GM23248 (cell line): Measurements from ENCODE around the gene VRK2. TPM values are rescaled to one million over a fixed set of nuclear protein-coding genes. Genes with fewer than 3 reads are reported as not detected.

Experiments used
- DNase-seq: peaks from one replicate; pipeline ENCODE4 v3.0.0-alpha.2; 2015
- H2AFZ ChIP-seq: fragments of 200-600 bp; sonication (generic); 2 replicates; pipeline ENCODE4 v1.6.1; 2016; ENCODE audit warnings: antibody characterized with exemption
- H3F3A ChIP-seq: fragments of 200-600 bp; sonication (generic); 2 replicates; pipeline ENCODE4 v1.6.1; 2016; ENCODE audit warnings: mild to moderate bottlenecking, antibody characterized with exemption, mixed run types; ENCODE audit not compliant: insufficient read depth
- H3K27ac ChIP-seq: fragments of 200-600 bp; sonication (generic); 2 replicates; pipeline ENCODE4 v1.5.1; 2016; ENCODE audit warnings: mild to moderate bottlenecking
- H3K27me3 ChIP-seq: fragments of 200-600 bp; sonication (generic); replicated peaks from 2 replicates; pipeline ENCODE4 v1.6.1; 2016; ENCODE audit warnings: mild to moderate bottlenecking; ENCODE audit not compliant: insufficient read depth
- H3K36me3 ChIP-seq: fragments of 200-600 bp; sonication (generic); 2 replicates; pipeline ENCODE4 v1.6.1; 2016; ENCODE audit warnings: low read depth, mild to moderate bottlenecking
- H3K4me1 ChIP-seq: fragments of 200-600 bp; sonication (generic); 2 replicates; pipeline ENCODE4 v1.6.1; 2016; ENCODE audit warnings: mild to moderate bottlenecking; ENCODE audit not compliant: insufficient read depth
- H3K4me2 ChIP-seq: fragments of 200-600 bp; sonication (generic); one replicate; pipeline ENCODE4 v1.6.1; 2016; ENCODE audit warnings: mild to moderate bottlenecking; ENCODE audit not compliant: unreplicated experiment
- H3K4me3 ChIP-seq: fragments of 200-600 bp; sonication (generic); 2 replicates; pipeline ENCODE4 v1.5.1; 2016; ENCODE audit warnings: mild to moderate bottlenecking
- H3K79me2 ChIP-seq: fragments of 200-600 bp; sonication (generic); 2 replicates; pipeline ENCODE4 v1.6.1; 2016; ENCODE audit warnings: mild to moderate bottlenecking; ENCODE audit not compliant: insufficient read depth
- H3K9ac ChIP-seq: fragments of 200-600 bp; sonication (generic); 2 replicates; pipeline ENCODE4 v1.6.1; 2016; ENCODE audit warnings: mild to moderate bottlenecking
- H3K9me2 ChIP-seq: fragments of 200-600 bp; sonication (generic); 2 replicates; pipeline ENCODE4 v1.6.1; 2016; ENCODE audit warnings: mixed run types, mild to moderate bottlenecking, moderate library complexity; ENCODE audit not compliant: insufficient read depth
- H3K9me3 ChIP-seq: fragments of 200-600 bp; sonication (generic); one replicate; pipeline ENCODE4 v1.6.1; 2017; ENCODE audit warnings: low read depth
- H4K20me1 ChIP-seq: fragments of 200-600 bp; sonication (generic); 2 replicates; pipeline ENCODE4 v1.6.0; 2016; ENCODE audit not compliant: insufficient read depth
- EZH2 ChIP-seq: fragments of 200-600 bp; sonication (generic); IDR thresholded peaks from 2 replicates; pipeline ENCODE4 v1.6.1; 2018; ENCODE audit warnings: antibody characterized with exemption, mild to moderate bottlenecking; ENCODE audit not compliant: insufficient read depth, poor library complexity, severe bottlenecking
- EZH2phosphoT487 ChIP-seq: fragments of 200-600 bp; sonication (generic); IDR thresholded peaks from 2 replicates; pipeline ENCODE4 v1.6.1; 2018; ENCODE audit warnings: antibody characterized with exemption, moderate library complexity, mild to moderate bottlenecking, low read depth; ENCODE audit not compliant: insufficient read depth
- WGBS, 2 experiments: methylation state at CpG; one replicate each; pipeline ENCODE4 v1.1.6; 2015 to 2017; ENCODE audit warnings: low lambda C conversion rate in 2 of 2, low coverage in 1 of 2; ENCODE audit errors: missing lambda C conversion rate in 2 of 2; 5-methylcytosine and 5-hydroxymethylcytosine counted together
- in situ Hi-C: fragments of 300-500 bp; cut with MboI; formaldehyde crosslinking; loops from 2 replicates; pipeline ENCODE4 v1.15.0; 2020
- polyA plus RNA-seq: library from polyadenylated mRNA; unstranded; fragments of >200 nt; fragmentation: Nextera tagmentation; extraction: Ambion mirVana; gene quantifications from 2 replicates; pipeline ENCODE4 v1.2.1, GENCODE V29; 2016
- total RNA-seq: library from RNA; depleted of rRNA; stranded (reverse); fragments of >200 nt; shearing (Covaris generic); gene quantifications from 2 replicates; pipeline ENCODE4 v1.2.3, GENCODE V29; 2014

The VRK2 gene
- total and polyA plus RNA-seq, 2 experiments from 2014 or later, result 22.4 to 24.2 TPM

- Histone ChIP-seq H2AFZ (no peak overlapping the region), H3K9me3 (no peaks in the 10 kb centered on the region), H4K20me1 (no peaks in the 10 kb centered on the region), H3K27ac (no peak overlapping the region), H3F3A (peaks cover 9% of the 10 kb centered on the region; the same call in 1 of the 2 replicates), H3K79me2 (no peaks in the 10 kb centered on the region), H3K4me3 (no peak overlapping the region), H3K27me3 (no peaks in the 10 kb centered on the region), H3K9me2 (no peaks in the 10 kb centered on the region), H3K4me2 (no peak overlapping the region), H3K4me1 (peaks cover 16% of the 10 kb centered on the region), H3K36me3 (no peaks in the 10 kb centered on the region), H3K9ac (no peak overlapping the region)
- in situ Hi-C loops, result loop anchor here (25.0 kb wide), 1 partner anchor 307 kb away; no protein-coding TSS in a partner anchor
- WGBS, 2 experiments, result 83 to 89% methylated on average over 2 of the region's 2 CpGs
- TF ChIP-seq EZH2phosphoT487, result no peak
- TF ChIP-seq EZH2, result no peak
- DNase-seq, result no peak
Observed at GRCh38 chr2:58130238-58130637, 83.6 kb downstream of the VRK2 start.

GRCh38 chr2:58131191-58132011 is 84.8 kb downstream of the VRK2 start:
- DNase-seq, result peak; percentile 38
- H3K27ac ChIP-seq, result no peak overlapping the region
- 77 to 78% methylated on average over 5 of the region's 5 CpGs for WGBS, 2 experiments

DNA sequence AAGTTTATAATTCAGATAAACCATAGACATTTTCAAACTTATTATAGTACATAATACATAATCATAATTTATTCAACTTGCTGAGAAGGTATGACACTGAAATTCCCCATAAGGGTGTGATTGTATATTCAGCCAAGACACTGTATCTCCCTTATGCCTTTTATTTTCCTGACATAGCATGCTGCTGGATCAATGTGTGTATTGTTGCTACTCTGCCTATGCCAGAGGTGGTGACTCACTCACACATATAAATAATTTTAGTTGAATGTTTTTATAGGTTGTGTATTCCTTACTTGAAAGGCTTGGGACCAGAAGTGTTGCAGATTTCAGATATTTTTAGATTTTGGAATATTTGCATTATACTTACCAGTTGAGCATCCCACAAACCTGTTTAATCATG is 86.8 kb downstream of the VRK2 start:
- H3K79me2 ChIP-seq, result no peaks in the 10 kb centered on the region
- no peak overlapping the region for H3K9ac ChIP-seq
- no peaks in the 10 kb centered on the region for H4K20me1 ChIP-seq
- DNase-seq, result peak; percentile 51
- no peak overlapping the region for H2AFZ ChIP-seq
- H3K4me3 ChIP-seq, result no peak overlapping the region
- peaks cover 12% of the 10 kb centered on the region; the same call in 1 of the 2 replicates for H3F3A ChIP-seq
- no peaks in the 10 kb centered on the region for H3K36me3 ChIP-seq
- in situ Hi-C loops, result loop anchor here (25.0 kb wide), 1 partner anchor 304 kb away; no protein-coding TSS in a partner anchor
- peaks cover 26% of the 10 kb centered on the region for H3K4me1 ChIP-seq
- no peaks in the 10 kb centered on the region for H3K27me3 ChIP-seq
- H3K9me2 ChIP-seq, result no peaks in the 10 kb centered on the region
- H3K27ac ChIP-seq, result no peak overlapping the region
- TF ChIP-seq EZH2 (no peak), EZH2phosphoT487 (no peak)
- no peaks in the 10 kb centered on the region for H3K9me3 ChIP-seq
- no peak overlapping the region for H3K4me2 ChIP-seq

More at GRCh38 chr2:58131191-58132011, 84.8 kb downstream of the VRK2 start:
- in situ Hi-C loops, result loop anchor here (25.0 kb wide), 1 partner anchor 306 kb away; no protein-coding TSS in a partner anchor
- Histone ChIP-seq H3K36me3 (no peaks in the 10 kb centered on the region), H3K9me2 (no peaks in the 10 kb centered on the region), H4K20me1 (no peaks in the 10 kb centered on the region), H3K9me3 (no peaks in the 10 kb centered on the region), H3K27me3 (no peaks in the 10 kb centered on the region), H3K4me3 (no peak overlapping the region), H2AFZ (no peak overlapping the region), H3K4me1 (peaks cover 16% of the 10 kb centered on the region), H3K4me2 (no peak overlapping the region), H3F3A (peaks cover 9% of the 10 kb centered on the region; the same call in 1 of the 2 replicates), H3K9ac (no peak overlapping the region), H3K79me2 (no peaks in the 10 kb centered on the region)
- TF ChIP-seq EZH2, result no peak
- TF ChIP-seq EZH2phosphoT487, result no peak

- peaks cover 30% of the 10 kb centered on the region; the same call in 1 of the 2 replicates for H3F3A ChIP-seq
- no peaks in the 10 kb centered on the region for H3K9me3 ChIP-seq
- H3K9me2 ChIP-seq, result no peaks in the 10 kb centered on the region
- no peaks in the 10 kb centered on the region for H3K27me3 ChIP-seq
- no peak overlapping the region for H2AFZ ChIP-seq
- H3K79me2 ChIP-seq, result no peaks in the 10 kb centered on the region
- H3K4me2 ChIP-seq, result no peak overlapping the region
- no peak overlapping the region for H3K4me3 ChIP-seq
- in situ Hi-C loops, result loop anchor here (25.0 kb wide), 1 partner anchor 301 kb away; no protein-coding TSS in a partner anchor
- H3K36me3 ChIP-seq, result no peaks in the 10 kb centered on the region
- DNase-seq, result no peak
- 79 to 86% methylated on average over 2 of the region's 2 CpGs for WGBS, 2 experiments
- peaks cover 42% of the 10 kb centered on the region for H3K4me1 ChIP-seq
- H4K20me1 ChIP-seq, result no peaks in the 10 kb centered on the region
- TF ChIP-seq EZH2 (no peak), EZH2phosphoT487 (no peak)
- H3K27ac ChIP-seq, result no peak overlapping the region
- no peak overlapping the region for H3K9ac ChIP-seq
Observed at GRCh38 chr2:58135861-58136260, 89.3 kb downstream of the VRK2 start.
